ENCODE measurements around the gene PHACTR1.
"Not testable (repeated sequence)": the region's sequence is repeated elsewhere in the genome, so short reads cannot be mapped to it uniquely, and the experiment has no call there.

PHACTR1 gene

DNA sequence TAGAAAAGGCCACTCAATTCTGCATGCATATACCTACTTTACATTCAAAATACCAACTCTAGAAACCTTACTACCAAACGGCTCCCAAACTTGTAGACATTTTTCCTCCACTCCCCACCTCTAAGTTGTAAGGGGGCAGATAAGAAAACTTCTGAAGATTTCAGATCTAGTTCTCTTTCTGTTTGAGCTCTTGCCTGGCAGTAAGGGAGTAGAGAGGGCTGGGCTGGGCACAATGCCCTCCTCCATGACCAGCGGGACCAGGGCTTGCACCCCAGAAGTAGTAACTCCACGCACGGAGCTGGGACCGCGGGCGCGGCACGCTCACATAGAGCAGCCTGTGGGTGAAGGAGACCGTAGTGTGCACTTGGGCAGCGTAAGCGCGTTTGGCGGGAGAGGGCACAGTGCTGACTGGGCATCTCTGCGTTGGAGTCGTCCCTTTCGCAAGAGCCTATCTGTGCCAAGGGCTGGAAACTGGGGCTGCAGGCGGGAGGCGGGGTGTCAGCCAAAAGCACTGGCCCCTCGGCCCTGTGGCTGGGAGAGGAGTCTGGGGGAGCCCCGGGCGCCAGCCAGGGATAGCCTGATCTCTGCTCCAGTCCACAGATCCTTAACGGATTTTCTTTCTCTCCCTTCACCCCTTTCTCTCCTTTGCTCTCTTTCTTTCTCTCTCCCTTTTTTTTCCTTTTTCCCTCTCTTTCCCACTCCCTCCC, 32.4 kb downstream of the PHACTR1 start:
- no peak for DNase-seq (ENCODE audit: low read depth in 2 of 2, low spot score in 1 of 2)

DNA sequence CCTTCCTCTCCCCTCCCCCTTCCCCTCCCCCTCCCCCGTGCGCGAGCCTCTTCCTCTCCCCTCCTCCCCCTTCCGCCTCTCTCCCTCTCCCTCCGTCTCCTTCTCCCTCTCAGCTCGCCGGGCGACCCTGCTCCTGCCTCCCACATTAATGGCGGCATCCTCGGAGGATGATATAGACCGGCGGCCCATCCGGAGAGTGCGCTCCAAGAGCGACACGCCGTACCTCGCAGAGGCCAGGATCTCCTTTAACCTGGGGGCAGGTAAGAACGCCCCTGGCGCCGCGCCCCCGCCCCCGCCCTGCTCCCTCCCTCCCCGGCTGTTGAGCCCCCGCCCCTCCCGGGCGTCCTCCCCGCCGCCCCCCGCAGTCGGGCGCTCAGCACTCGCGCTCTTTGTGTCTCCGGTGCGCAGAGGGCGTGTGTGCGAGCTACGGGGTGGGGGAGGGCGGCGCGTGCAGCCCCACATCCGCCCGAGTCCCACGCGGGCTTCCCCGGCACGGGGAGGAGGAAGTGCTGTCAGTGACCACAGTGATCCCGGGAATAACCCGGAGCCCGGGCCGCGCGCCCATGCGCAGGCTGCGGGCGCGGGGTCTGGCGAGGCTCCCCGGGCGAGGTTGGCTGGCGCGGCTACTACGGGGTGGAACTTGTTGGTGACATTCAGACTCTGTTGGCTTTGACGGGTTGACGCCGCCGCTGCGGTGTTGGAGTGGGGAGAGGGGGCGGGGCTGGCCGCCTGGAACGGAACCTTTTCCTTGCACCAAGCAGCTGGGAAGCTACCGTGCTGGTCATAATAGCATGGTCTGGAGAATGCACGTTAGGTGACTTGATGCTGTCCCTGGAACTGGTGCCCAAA, 33.2 kb downstream of the PHACTR1 start:
- DNase-seq (ENCODE audit: low read depth in 2 of 2, low spot score in 1 of 2) = no peak

DNA sequence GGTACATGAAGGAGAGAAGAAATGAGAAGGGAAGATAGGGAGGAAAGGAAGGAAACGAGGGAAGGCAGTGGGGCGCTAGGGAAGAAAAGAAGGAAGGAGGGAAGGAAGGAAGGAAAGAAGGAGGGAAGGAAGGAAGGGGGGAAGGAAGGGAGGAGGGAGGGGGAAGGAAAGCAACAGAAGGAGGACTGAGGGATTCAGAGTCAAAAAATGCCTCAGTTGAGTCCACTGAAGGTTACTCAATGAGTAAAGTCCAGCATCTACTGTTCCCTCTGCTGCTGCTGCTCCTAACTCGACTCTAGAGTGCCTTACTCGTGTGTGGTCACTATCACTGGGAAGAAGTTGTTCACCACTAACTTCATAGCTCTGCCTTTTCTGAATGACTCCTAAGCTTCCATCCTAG, 33.8 kb downstream of the PHACTR1 start:
- no peak for DNase-seq (ENCODE audit: low read depth in 2 of 2, low spot score in 1 of 2)

DNA sequence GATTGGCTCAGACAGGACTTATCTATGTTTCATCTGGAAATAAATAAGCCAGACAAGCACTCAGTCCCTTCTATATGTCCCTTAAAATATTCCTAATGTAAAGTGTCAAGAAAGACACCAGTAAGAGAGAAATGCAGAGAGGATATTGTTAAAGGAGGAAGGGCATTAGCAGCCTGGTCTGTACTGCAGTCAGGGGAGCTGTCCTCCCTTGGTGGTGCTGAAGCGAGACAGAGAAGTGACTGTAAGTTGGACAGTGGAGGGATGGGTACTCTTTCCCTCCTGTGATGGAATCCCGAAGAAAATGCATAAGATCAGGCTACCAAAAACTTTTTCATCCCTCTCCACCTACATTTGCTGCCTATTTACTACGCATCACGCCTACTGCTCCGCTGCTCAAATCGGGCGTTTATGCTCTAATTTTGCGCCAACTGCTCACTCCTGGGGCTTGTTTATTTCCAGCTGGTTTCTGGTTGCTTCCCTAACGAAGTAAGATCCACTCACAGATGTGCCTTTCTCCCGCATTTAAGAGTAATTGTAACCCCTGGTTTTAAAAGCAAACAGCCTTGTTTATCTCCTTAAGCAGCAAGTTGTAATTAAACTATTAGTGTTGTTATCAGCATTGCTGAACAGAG, 35.2 kb downstream of the PHACTR1 start:
- DNase-seq (ENCODE audit: low read depth in 2 of 2, low spot score in 1 of 2) = no peak

DNA sequence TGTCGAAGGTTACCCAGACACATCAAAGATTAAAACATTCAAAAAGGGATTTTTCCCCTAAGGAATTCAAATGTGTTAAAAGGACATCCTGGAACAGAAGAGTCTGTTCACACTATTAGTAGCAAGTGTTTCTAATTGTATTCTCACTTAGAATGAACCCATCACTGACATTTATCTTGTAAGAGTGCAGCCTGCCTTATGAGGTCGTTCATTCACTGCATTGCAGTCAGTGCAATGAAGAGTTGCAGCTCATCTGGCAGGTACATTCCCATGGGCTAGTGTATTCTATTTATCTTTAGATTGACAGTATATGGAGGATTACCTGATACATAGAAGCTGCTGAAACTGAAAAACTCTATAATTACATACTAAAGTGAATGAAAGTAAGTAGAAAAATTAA, 36.5 kb downstream of the PHACTR1 start:
- DNase-seq (ENCODE audit: low read depth in 2 of 2, low spot score in 1 of 2) = no peak

DNA sequence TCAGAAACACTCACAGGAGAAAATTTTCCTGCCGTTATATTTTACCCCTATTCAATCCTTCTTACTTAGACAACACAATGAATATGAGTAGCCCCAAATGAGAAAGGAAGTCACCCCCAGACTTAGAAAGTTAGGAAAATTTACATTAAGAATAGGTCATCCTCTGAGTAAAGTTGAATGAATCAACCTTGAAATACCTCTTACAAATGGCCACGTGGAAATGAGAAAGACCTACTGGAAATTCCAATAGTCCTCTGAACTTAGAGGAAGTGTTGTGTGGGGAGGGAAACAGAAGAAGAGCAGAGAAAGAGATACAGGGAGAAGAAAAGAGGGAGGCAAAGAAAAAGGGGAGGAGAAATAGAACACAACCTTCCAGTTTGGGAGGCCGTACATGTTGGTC, 43.7 kb downstream of the PHACTR1 start:
- DNase-seq (ENCODE audit: low read depth in 2 of 2, low spot score in 1 of 2) = no peak

DNA sequence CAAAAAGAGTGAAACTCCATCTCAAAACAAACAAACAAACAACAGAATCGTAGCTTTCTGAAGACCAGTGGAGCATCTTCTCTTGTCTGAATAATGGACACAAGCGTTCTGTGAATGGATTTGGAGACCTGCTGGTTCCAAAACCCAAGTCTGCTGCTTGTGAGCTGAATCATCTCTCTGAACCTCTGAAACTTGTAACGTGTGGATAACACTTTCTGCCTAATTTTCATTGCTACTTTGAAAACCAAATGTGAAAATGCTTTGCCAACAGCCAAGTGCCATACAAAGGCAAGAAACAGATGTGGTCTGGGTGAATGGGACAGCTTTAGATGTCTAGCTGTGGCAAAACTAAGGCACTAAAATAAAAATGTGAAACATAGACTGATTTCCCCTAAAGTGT, 44.3 kb downstream of the PHACTR1 start:
- DNase-seq (ENCODE audit: low read depth in 2 of 2, low spot score in 1 of 2) = no peak

DNA sequence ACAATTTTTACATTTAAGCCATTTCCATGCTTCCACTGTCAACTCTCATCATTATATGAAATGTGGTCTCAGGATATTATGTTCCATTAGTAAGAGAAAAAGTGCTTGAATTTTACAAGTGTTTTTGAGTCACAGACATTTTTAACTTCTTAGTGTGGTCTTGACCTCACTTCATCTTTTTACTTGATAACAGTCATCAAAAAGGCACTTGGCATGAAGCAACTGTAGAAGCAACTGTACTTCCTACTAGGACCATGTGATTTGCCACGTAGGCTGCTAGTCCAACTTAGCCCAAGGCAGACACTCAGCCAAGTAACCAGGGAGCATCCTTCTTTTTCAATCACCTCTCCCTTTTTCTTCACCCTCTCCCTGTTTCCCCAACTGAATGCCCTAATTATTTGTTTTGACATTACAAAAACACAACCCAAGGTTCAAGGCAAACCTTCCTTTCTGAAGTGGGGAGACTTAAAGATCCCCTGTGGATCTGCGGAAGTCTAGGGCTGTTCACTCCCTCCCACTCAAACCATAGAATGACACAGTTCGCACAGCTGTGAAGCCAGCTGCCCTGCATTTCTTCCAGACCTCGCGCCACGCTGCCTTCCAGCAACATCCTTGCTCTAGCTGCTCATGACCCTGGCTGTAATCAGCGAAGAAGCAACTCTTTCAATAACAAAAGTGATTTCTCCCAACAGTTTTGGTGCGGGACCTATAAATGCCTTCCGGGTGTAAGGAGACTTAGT, 45.0 kb downstream of the PHACTR1 start:
- no peak for DNase-seq (ENCODE audit: low read depth in 2 of 2, low spot score in 1 of 2)

DNA sequence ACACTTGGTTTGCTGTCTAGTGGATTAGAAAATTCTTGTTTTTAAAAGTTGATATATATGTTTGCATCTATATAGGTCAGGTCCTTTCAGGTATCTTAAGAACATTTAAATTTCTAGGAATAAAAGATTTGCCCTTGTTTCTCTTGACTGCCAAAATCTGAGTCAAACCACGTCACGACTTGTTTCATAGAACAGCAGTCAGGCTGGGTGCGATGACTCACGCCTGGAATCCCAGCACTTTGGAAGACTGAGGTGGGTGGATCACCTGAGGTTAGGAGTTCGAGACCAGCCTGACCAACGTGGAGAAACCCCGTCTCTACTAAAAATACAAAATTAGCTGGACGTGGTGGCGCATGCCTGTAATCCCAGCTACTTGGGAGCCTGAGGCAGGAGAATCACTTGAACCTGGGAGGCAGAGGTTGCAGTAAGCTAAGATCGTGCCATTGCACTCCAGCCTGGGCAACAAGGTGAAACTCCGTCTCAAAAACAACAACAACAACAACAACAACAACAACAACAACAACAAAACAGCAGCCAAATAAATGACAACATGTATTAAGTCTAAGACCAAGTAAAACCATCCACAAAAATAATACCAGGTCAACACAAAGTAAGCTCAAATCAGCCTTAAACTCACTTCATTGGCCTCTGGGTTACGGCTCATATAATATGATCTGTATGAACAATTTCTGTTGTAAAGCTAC, 46.3 kb downstream of the PHACTR1 start:
- not testable (repeated sequence) for DNase-seq (ENCODE audit: low read depth in 2 of 2, low spot score in 1 of 2)

DNA sequence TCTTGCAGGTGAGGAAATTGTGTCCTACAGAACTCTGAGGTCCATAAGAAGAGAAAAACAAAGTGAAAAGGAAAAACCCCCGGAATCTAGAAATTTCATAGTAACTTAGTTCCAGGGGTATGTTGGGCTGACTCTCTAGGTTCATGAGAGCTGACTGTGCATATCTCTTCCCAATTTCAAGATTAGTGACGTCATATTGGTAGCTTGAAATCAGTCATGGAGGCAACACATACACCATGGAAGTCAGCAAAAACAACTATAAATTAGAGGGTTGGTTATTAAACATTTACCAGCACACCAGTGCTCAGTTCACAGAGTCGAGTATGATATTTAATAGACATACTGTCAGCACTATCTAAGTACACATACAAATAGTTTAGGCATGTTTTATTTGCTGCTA, 49.8 kb downstream of the PHACTR1 start:
- DNase-seq (ENCODE audit: low read depth in 2 of 2, low spot score in 1 of 2) = no peak

DNA sequence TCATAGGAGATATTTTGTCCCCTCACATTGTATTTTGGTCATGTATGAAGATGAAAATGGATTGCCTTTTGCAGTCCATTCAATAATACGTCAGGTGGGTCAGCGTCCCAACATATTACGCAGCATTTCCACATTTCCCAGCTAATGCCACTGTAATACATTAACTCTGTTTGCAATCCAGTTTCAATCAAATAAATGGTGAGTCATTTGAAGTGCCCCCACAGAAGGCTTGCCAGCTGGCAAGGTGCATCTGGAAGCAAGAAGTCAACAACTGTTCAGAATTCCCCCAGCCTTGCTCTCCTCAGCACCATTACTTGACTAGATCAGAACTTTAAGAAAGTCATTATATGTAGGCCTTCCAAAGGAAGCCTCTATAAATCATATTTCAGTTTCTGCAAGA, 50.4 kb downstream of the PHACTR1 start:
- no peak for DNase-seq (ENCODE audit: low read depth in 2 of 2, low spot score in 1 of 2)

DNA sequence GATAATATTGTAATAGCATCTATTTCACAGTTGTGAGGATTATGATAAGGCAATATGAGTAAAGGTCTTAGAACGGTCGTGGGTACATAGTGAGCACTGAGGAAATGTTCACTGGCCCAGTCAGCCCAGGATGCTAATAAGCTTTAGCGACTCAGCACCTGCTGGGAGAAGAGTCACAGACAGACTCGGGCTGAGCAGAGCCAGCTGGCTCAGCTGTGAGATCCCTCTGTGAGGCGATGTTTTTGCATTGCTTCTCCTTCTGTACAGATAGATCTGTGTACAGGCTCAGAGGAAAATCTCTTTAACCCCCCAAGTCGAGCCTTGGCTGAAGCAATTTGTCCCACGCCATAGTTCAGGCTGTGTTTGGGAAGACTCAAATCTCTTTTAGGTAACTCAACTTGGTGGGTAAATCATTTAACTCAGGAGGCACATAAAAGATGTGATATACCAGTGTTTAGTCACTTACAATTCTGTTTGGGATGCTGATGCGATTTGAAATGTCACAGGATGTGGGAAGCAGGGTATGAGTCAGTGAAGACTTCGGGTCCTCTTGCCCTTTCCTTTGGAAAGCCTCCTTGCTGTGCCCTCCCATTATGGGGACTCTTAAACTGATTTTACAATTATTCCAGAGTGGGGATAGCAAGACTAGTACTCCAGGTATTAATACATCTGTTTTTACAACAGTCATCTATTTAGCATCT, 53.1 kb downstream of the PHACTR1 start:
- no peak for DNase-seq (ENCODE audit: low read depth in 2 of 2, low spot score in 1 of 2)

DNA sequence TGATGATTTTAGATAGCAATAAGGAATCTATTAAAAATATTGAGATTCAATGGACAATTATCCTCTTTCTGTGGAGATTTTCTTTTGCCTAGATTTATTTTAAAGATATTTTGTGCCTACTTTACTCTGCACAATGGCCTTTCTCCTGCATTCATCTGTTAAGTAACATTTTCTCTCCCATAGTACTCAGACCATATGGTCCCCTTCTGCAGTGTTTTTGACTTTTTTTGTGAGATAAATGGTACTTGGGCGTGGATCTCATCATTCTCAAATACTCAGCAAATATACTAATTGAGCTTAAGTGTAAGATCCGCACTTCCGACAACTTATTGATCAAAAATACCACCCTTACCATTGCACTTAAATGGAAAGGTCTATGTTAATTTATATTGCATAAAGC, 55.8 kb downstream of the PHACTR1 start:
- no peak for DNase-seq (ENCODE audit: low read depth in 2 of 2, low spot score in 1 of 2)

DNA sequence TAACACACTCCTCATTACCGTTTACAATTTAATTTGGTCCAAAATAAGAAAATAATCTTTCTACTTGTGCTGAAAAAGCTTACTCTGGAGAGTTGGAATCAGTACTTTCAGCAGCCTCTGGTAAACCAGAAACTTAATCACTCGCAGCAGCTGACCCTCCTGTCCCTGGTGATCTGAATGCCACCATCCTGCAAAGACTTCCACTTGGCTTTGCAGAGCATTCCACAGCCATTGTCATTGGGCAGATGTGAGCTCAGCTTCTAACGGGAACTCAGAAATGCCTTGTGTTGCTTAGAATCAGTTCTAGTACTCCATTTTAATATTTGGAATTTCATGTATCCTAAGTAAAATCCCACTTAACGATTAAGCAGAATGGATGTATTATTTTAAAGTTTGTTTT, 59.7 kb downstream of the PHACTR1 start:
- no peak for DNase-seq (ENCODE audit: low read depth in 2 of 2, low spot score in 1 of 2)

DNA sequence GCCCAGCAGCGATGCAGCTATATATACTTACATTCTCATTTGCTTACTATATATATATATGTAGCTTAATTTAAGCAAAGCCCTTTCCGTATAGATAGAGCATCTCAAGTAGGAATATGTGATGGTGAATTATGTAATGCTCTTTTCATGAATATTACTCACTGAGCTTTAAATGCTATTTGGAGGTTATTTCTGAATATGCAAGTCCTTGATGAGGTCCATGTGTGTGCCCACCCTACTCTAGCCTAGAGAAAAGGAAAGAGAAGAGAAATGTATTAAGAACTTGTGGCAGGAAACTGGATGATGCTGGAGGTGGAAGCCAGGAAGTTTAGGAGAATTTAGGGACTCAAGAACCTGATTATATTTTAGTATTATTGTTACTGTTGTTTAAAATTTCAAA, 63.2 kb downstream of the PHACTR1 start:
- no peak for DNase-seq (ENCODE audit: low read depth in 2 of 2, low spot score in 1 of 2)

DNA sequence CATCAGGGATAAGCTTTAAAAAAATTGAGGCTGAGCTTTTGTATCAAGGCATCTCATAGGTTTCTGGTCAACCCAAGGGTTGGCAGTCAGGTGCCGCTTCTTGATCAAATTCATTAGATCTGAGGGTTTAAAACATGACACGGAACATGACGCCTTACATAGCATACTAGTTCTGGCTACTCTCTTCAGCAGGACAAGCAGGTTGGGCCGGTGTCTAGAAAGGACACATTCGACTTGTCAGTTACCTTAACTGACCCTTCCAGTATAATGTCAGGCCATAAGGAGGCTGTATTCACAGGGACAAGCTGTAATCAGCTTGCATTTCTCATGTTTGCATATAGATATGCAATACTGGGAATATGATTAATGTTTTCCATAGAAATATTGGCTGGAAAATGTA, 65.6 kb downstream of the PHACTR1 start:
- DNase-seq (ENCODE audit: low read depth in 2 of 2, low spot score in 1 of 2) = no peak

DNA sequence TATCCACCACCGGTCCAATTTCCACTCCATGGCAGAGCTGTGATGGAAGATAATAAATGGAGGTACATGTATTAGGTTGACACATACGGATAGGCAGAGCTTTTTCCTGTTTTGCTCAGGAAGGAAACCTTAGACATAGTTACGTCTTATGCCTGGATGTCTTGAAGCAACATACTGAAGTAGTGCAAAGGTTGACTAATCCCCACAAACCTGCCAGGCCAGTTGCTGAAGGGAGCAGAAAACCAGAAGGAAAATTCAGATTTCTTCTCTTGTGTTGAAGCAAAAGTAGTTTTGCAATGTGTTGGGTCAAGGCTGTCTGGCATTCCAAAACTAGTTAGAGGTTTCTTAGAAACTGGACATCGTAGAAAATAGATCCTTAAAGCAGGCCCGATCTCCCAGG, 68.7 kb downstream of the PHACTR1 start:
- DNase-seq (ENCODE audit: low read depth in 2 of 2, low spot score in 1 of 2) = no peak

DNA sequence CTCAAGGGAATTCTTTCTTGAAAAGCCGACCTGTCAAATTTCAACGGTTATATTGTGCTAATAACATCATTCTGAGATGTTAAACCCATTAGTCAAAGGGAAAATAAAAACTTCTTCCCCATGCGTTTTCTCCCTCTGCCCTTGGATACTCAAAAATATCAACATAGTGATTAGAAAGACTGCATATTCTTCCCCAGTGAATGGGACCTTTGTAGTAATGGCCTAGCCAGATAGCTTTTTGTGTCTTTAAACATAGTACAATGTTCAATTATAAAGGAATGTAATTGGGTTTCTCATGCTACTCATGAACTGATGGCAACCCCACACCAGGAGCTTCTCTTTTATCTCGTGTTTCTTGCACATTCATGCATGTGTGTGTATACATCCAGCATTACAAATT, 69.4 kb downstream of the PHACTR1 start:
- no peak for DNase-seq (ENCODE audit: low read depth in 2 of 2, low spot score in 1 of 2)

DNA sequence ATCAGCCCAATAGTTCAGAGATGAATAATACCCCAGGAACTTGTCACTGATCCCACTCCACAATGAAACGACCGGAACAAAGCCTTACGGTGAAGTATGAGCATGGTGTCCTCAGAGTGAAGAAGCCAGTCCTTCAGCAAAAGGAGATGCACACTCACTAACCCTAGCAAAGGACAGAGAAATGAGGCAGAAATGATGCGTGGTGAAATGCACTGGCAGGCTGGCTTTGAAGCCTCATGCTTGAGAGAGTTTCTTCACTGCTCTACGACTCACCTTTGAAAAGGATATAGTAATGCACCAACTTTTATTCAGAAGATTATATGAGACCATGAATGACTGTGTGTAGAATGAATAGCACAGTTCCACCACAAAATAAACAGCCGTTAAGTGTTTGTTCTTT, 74.8 kb downstream of the PHACTR1 start:
- DNase-seq (ENCODE audit: low read depth in 2 of 2, low spot score in 1 of 2) = no peak

DNA sequence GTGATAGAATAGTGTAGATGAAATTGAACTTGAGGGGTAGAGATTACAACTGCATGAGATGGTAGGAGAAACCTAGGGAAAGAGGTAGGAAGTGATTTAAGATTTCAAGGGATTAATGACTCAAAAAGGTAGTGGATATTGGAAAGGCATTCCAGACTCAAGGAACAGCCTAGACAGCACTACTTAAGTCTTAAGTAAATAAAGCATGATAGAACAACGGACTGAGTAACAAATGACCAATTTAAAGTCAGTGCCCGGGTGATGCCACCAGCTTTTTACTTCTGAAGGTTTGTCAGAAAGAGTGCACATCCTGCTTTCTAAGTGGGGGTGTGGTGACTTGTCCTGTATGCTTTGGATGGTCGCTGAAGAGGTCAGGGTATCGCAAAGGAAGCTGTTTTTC, 81.8 kb downstream of the PHACTR1 start:
- DNase-seq (ENCODE audit: low read depth in 2 of 2, low spot score in 1 of 2) = no peak

Measured in stimulated activated CD8-positive, alpha-beta memory T cell treated with anti-CD3 and anti-CD28 coated beads, Interleukin-4, amount 100 ng/mL, for 1 hour (primary cell).